Ishikawa (cell line): ENCODE measurements around the gene CUBN.

Source experiments
- EGR1 ChIP-seq: IDR thresholded peaks from 2 replicates; pipeline ENCODE4 v1.6.1; 2012
- TAF1 ChIP-seq: IDR thresholded peaks from 2 replicates; pipeline ENCODE4 v1.6.1; 2012; ENCODE audit warnings: low read depth, mild to moderate bottlenecking
- USF1 ChIP-seq: IDR thresholded peaks from 2 replicates; pipeline ENCODE4 v1.6.1; 2012

GRCh38 chr10:16865766-16866165, 263.8 kb downstream of the CUBN start:
- no peak for TF ChIP-seq USF1
- TF ChIP-seq TAF1, result no peak
- TF ChIP-seq EGR1, result no peak
